Loucy (cell line): ENCODE results near the gene SPAG6.

Source experiments
- EZH2phosphoT487 ChIP-seq: fragments of 200-600 bp; IDR thresholded peaks from 2 replicates; pipeline ENCODE4 v1.6.1; 2018; ENCODE audit warnings: antibody characterized with exemption, mild to moderate bottlenecking, moderate library complexity, borderline replicate concordance
- TF ChIP-seq, protein P1 (sequence below): fragments of 200-600 bp; sonication (generic); conservative IDR thresholded peaks from 2 replicates; pipeline ENCODE4 v1.5.1; 2014; ENCODE audit warnings: mild to moderate bottlenecking, antibody characterized with exemption, low read length

DNA sequence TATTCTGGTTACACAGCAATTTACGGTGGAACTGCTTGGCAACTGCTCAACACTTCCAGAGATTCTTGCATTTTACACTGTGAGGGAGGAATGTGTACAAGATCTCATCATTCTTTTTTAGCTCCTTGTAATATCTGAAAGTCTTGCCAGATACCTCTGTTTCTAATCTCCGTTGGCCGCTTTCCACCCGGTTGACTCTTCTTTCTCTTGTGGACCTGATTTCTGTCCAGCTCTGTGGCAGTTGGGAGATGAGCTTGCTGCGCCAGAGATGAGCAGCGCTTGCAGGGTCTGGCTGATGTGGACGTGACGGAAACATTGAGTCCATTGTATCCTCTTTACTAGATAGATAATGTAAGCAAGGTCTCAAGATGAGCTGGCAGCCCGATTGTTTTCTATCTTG lies 27.6 kb downstream of the SPAG6 start:
- TF ChIP-seq, protein P1, sequence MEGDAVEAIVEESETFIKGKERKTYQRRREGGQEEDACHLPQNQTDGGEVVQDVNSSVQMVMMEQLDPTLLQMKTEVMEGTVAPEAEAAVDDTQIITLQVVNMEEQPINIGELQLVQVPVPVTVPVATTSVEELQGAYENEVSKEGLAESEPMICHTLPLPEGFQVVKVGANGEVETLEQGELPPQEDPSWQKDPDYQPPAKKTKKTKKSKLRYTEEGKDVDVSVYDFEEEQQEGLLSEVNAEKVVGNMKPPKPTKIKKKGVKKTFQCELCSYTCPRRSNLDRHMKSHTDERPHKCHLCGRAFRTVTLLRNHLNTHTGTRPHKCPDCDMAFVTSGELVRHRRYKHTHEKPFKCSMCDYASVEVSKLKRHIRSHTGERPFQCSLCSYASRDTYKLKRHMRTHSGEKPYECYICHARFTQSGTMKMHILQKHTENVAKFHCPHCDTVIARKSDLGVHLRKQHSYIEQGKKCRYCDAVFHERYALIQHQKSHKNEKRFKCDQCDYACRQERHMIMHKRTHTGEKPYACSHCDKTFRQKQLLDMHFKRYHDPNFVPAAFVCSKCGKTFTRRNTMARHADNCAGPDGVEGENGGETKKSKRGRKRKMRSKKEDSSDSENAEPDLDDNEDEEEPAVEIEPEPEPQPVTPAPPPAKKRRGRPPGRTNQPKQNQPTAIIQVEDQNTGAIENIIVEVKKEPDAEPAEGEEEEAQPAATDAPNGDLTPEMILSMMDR = no peak
- no peak for TF ChIP-seq EZH2phosphoT487
